RPMI8226 (cell line): ENCODE results near the gene PIK3R1.

Source experiments
- DNase-seq: peaks from one replicate; pipeline ENCODE4 v3.0.0-alpha.2; 2015

The PIK3R1 gene

GRCh38 chr5:68303754-68304420 is 88.3 kb downstream of the PIK3R1 start:
- DNase-seq, result no peak

- DNase-seq, result no peak
Observed at GRCh38 chr5:68304421-68305052, 89.0 kb downstream of the PIK3R1 start.

- DNase-seq, result no peak
Observed at GRCh38 chr5:68305223-68305870, 89.8 kb downstream of the PIK3R1 start.

- no peak for DNase-seq
Observed at GRCh38 chr5:68306361-68307014, 90.9 kb downstream of the PIK3R1 start.

- DNase-seq, result no peak
Observed at GRCh38 chr5:68313336-68313735, 97.8 kb downstream of the PIK3R1 start.

GRCh38 chr5:68314465-68314864 is 98.9 kb downstream of the PIK3R1 start:
- DNase-seq, result no peak

- no peak for DNase-seq
Observed at GRCh38 chr5:68315679-68316271, 100.2 kb downstream of the PIK3R1 start.

GRCh38 chr5:68316469-68316868 is 100.9 kb downstream of the PIK3R1 start:
- DNase-seq, result no peak

- DNase-seq, result no peak
Observed at GRCh38 chr5:68317646-68318045, 102.1 kb downstream of the PIK3R1 start.

- DNase-seq, result no peak
Observed at GRCh38 chr5:68318955-68319705, 103.6 kb downstream of the PIK3R1 start.

GRCh38 chr5:68319706-68320412 is 104.3 kb downstream of the PIK3R1 start:
- DNase-seq, result no peak

GRCh38 chr5:68320413-68320986 is 104.9 kb downstream of the PIK3R1 start:
- no peak for DNase-seq

GRCh38 chr5:68325065-68325580 is 109.6 kb downstream of the PIK3R1 start:
- DNase-seq, result no peak

- DNase-seq, result no peak
Observed at GRCh38 chr5:68329554-68330255, 114.1 kb downstream of the PIK3R1 start.

GRCh38 chr5:68330574-68330973 is 115.0 kb downstream of the PIK3R1 start:
- DNase-seq, result no peak

- DNase-seq, result no peak
Observed at GRCh38 chr5:68331192-68332079, 115.9 kb downstream of the PIK3R1 start.

- no peak for DNase-seq
Observed at GRCh38 chr5:68332080-68332451, 116.5 kb downstream of the PIK3R1 start.

- DNase-seq, result no peak
Observed at GRCh38 chr5:68332556-68332955, 117.0 kb downstream of the PIK3R1 start.
